ENCODE results near the gene PPARG.

- TF ChIP-seq YY1 (IDR thresholded peaks at IDR 0.05; ENCODE audit: insufficient read depth, insufficient read length) = no peak
- no peak for TF ChIP-seq ZNF274 (IDR thresholded peaks at IDR 0.05; ENCODE audit: low read depth, low read length)
Measured at GRCh38 chr3:12273045-12273695, 15.7 kb upstream of the PPARG start.
